ENCODE data around the gene TMEM175. TPM values are rescaled to one million over a fixed set of nuclear protein-coding genes. Genes with fewer than 3 reads are reported as not detected.
"Not testable (repeated sequence)": the region's sequence is repeated elsewhere in the genome, so short reads cannot be mapped to it uniquely, and the experiment has no call there.

TMEM175 gene
- total RNA-seq, 1 donor from 2014 or later = 56.5 TPM

DNA sequence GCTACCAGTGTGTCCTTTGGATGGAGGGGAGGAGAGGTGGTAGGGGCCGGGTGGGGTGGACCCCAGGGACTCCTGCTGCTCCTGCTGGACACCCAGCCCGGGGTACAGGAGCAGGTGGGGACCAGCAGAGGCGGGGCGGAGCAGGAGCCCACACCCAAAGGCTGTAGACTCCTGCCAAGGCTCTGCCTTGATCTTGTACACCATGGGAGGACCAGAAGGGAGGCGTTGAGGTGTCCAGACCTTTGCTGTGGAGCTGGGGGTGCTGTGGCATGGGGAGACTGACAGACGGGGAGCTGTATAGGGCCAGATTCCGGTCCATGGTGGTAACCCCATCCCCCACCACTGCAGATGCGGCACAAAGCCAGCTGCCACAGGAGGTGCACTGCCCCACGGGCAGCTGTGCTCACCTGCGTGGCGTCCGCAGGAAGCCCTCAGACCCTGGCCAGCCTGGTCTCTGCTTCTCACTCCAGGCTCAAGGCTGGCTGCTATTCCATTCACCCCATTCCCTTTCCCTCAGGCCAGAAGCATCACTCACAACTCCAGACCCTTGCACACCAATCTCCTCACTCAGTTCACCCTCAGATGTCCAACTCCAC lies 65.9 kb downstream of the TMEM175 start:
- H3K4me3 ChIP-seq = no peak overlapping the region
- no peaks in the 10 kb centered on the region for H3K36me3 ChIP-seq
- H3K4me1 ChIP-seq = peaks cover 31% of the 10 kb centered on the region
- no peak for DNase-seq (ENCODE audit: extremely low spot score in 2 of 2)
- intact Hi-C loops (cut with DNase I) = no loop called here
- no peaks in the 10 kb centered on the region for H3K9me3 ChIP-seq
- TF ChIP-seq POLR2AphosphoS5 (IDR thresholded peaks at IDR 0.05; ENCODE audit: insufficient read depth in 1 of 2, low read depth in 1 of 2) = no peak
- TF ChIP-seq POLR2A (IDR thresholded peaks at IDR 0.05) = no peak
- TF ChIP-seq, protein P1, sequence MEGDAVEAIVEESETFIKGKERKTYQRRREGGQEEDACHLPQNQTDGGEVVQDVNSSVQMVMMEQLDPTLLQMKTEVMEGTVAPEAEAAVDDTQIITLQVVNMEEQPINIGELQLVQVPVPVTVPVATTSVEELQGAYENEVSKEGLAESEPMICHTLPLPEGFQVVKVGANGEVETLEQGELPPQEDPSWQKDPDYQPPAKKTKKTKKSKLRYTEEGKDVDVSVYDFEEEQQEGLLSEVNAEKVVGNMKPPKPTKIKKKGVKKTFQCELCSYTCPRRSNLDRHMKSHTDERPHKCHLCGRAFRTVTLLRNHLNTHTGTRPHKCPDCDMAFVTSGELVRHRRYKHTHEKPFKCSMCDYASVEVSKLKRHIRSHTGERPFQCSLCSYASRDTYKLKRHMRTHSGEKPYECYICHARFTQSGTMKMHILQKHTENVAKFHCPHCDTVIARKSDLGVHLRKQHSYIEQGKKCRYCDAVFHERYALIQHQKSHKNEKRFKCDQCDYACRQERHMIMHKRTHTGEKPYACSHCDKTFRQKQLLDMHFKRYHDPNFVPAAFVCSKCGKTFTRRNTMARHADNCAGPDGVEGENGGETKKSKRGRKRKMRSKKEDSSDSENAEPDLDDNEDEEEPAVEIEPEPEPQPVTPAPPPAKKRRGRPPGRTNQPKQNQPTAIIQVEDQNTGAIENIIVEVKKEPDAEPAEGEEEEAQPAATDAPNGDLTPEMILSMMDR (IDR thresholded peaks at IDR 0.05) = no peak
- H3K27ac ChIP-seq = no peak overlapping the region
- H3K27me3 ChIP-seq = peaks cover 16% of the 10 kb centered on the region

DNA sequence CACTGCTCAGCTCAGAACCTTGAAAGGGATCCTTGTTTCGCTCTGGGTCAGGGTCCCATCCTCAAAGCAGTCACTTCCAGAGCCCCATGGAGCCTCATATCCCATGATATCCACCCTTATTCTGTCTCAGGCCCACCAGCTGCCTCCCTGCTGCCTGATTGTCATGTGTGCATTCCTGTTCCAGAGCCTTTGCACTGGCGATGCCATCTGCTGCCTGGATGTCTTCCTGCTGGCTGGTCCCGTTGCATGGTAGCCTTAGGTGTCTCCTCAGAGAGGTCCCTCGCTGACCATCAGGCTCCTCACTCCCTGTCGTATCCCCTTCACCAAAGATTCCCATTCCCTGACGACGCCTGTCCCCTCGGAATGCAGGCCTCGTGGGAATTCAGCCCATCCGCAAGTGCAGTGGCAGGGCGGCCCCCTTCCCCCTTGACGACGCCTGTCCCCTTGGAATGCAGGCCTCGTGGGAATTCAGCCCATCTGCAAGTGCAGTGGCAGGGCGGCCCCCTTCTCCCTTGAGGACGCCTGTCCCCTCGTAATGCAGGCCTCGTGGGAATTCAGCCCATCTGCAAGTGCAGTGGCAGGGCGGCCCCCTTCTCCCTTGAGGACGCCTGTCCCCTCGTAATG lies 67.1 kb downstream of the TMEM175 start:
- DNase-seq (ENCODE audit: extremely low spot score in 2 of 2); H3K36me3 ChIP-seq; H3K27ac ChIP-seq; H3K4me3 ChIP-seq; intact Hi-C loops (cut with DNase I); H3K9me3 ChIP-seq: not testable (repeated sequence)
- Histone ChIP-seq H3K4me1 (peaks cover 35% of the 10 kb centered on the region), H3K27me3 (peaks cover 21% of the 10 kb centered on the region)

DNA sequence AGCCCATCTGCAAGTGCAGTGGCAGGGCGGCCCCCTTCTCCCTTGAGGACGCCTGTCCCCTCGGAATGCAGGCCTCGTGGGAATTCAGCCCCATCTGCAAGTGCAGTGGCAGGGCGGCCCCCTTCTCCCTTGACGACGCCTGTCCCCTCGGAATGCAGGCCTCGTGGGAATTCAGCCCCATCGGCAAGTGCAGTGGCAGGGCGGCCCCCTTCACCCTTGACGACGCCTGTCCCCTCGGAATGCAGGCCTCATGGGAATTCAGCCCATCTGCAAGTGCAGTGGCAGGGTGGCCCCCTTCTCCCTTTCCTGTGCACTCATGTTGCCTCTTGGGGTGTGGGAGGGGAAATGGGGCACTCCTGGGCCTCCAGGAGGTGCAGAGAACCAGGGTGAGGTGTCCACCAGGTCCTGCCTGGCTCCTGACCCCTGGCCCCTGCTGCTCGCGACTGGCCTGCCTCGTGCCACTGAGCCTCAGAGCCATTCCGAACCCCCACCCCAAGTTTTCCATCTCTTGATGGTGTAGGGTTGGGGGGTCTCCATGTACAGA lies 67.7 kb downstream of the TMEM175 start:
- peaks cover 35% of the 10 kb centered on the region for H3K4me1 ChIP-seq
- peaks cover 21% of the 10 kb centered on the region for H3K27me3 ChIP-seq
- TF ChIP-seq POLR2A (IDR thresholded peaks at IDR 0.05) (no peak), POLR2AphosphoS5 (IDR thresholded peaks at IDR 0.05; ENCODE audit: insufficient read depth in 1 of 2, low read depth in 1 of 2) (no peak)
- intact Hi-C loops (cut with DNase I) = no loop called here
- H3K4me3 ChIP-seq = no peak overlapping the region
- no peaks in the 10 kb centered on the region for H3K9me3 ChIP-seq
- no peak for DNase-seq (ENCODE audit: extremely low spot score in 2 of 2)
- H3K27ac ChIP-seq = no peak overlapping the region
- no peaks in the 10 kb centered on the region for H3K36me3 ChIP-seq

DNA sequence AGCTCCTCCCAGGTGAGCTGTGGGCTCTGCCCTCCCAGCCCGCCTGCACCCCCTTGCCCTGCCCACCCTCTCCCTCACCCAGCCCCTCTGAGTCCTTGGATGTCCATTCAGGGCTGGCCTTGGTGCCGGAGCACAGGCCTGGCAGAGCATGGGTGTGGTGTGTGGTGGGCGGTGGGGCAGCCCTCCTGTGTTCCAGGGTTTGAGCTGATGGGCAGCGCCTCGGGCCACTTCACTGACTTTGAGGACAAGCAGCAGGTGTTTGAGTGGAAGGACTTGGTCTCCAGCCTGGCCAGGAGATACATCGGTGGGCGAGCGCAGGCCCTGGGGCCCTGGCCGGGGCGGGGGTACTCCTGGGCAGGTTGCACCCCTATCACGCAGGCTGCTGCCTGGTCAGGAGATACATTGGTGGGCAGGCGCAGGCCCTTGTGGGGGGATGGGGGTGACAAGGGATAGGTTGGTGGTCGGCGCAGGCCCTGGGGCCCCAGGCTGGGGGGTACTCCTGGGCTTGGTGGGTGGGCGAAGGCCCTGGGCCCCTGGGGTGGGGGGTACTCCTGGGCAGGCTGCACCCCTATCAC lies 68.5 kb downstream of the TMEM175 start:
- no peaks in the 10 kb centered on the region for H3K36me3 ChIP-seq
- TF ChIP-seq, protein P1 (IDR thresholded peaks at IDR 0.05) = no peak
- TF ChIP-seq POLR2A (IDR thresholded peaks at IDR 0.05) (no peak), POLR2AphosphoS5 (IDR thresholded peaks at IDR 0.05; ENCODE audit: insufficient read depth in 1 of 2, low read depth in 1 of 2) (no peak)
- DNase-seq (ENCODE audit: extremely low spot score in 2 of 2) = no peak
- H3K4me1 ChIP-seq = peaks cover 35% of the 10 kb centered on the region
- no peaks in the 10 kb centered on the region for H3K9me3 ChIP-seq
- no peak overlapping the region for H3K27ac ChIP-seq
- peaks cover 21% of the 10 kb centered on the region for H3K27me3 ChIP-seq
- no peak overlapping the region for H3K4me3 ChIP-seq
- intact Hi-C loops (cut with DNase I) = no loop called here

DNA sequence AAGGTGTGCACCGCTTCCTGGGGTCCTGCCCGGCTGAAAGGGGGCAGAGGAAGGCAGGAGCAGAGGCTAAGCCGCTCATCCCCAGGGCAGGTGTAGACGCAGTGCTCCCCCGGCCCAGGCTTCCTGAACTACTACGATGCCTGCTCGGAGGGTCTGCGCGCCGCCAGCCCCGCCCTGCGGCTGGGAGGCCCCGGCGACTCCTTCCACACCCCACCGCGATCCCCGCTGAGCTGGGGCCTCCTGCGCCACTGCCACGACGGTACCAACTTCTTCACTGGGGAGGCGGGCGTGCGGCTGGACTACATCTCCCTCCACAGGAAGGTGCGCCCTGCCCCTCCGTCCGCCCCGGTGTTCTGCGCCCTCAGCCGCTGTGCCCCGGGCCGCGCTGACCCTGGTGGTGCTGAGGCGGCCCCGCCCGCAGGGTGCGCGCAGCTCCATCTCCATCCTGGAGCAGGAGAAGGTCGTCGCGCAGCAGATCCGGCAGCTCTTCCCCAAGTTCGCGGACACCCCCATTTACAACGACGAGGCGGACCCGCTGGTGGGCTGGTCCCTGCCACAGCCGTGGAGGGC lies 69.4 kb downstream of the TMEM175 start:
- TF ChIP-seq POLR2AphosphoS5 (IDR thresholded peaks at IDR 0.05; ENCODE audit: insufficient read depth in 1 of 2, low read depth in 1 of 2) (no peak), POLR2A (IDR thresholded peaks at IDR 0.05) (no peak)
- TF ChIP-seq, protein P1 (IDR thresholded peaks at IDR 0.05) = no peak
- H3K4me1 ChIP-seq = peaks cover 35% of the 10 kb centered on the region
- H3K27ac ChIP-seq = no peak overlapping the region
- peaks cover 21% of the 10 kb centered on the region for H3K27me3 ChIP-seq
- intact Hi-C loops (cut with DNase I) = no loop called here
- H3K9me3 ChIP-seq = no peaks in the 10 kb centered on the region
- no peaks in the 10 kb centered on the region for H3K36me3 ChIP-seq
- no peak for DNase-seq (ENCODE audit: extremely low spot score in 2 of 2)
- no peak overlapping the region for H3K4me3 ChIP-seq

Data from vagina (tissue), 2 donors.